ENCODE results near the gene LMAN2.

LMAN2 gene

GRCh38 chr5:177382423-177383029, 31.1 kb upstream of the LMAN2 start:
- no peaks in the 10 kb centered on the region; the same call in 1 of the 2 replicates for H3K27me3 ChIP-seq (ENCODE audit: insufficient read depth, low read depth)
- no peak overlapping the region for H3K4me3 ChIP-seq (IDR thresholded peaks at IDR 0.05; ENCODE audit: insufficient read depth, low read depth, low read length)
- TF ChIP-seq CTCF (conservative IDR thresholded peaks at IDR 0.05; ENCODE audit: low read depth, low read length), result no peak
- no peaks in the 10 kb centered on the region for H3K79me2 ChIP-seq (ENCODE audit: insufficient read depth, low read depth)
- H3K4me1 ChIP-seq (ENCODE audit: low read depth, poor library complexity, severe bottlenecking), result no peaks in the 10 kb centered on the region
- no peak overlapping the region for H3K4me2 ChIP-seq
- H3K27ac ChIP-seq, result no peak overlapping the region
- no peak overlapping the region for H2AFZ ChIP-seq (ENCODE audit: low read depth)
- no peak overlapping the region for H3K9ac ChIP-seq
- H3K36me3 ChIP-seq (ENCODE audit: insufficient read depth), result no peaks in the 10 kb centered on the region
- no peaks in the 10 kb centered on the region for H4K20me1 ChIP-seq (ENCODE audit: insufficient read depth)

GRCh38 chr5:177380805-177381126, 29.3 kb upstream of the LMAN2 start:
- Histone ChIP-seq H3K4me1 (ENCODE audit: low read depth, poor library complexity, severe bottlenecking) (no peaks in the 10 kb centered on the region), H3K9ac (no peak overlapping the region), H3K4me2 (no peak overlapping the region), H3K79me2 (ENCODE audit: insufficient read depth, low read depth) (no peaks in the 10 kb centered on the region), H2AFZ (ENCODE audit: low read depth) (no peak overlapping the region), H3K36me3 (ENCODE audit: insufficient read depth) (no peaks in the 10 kb centered on the region), H3K27me3 (ENCODE audit: insufficient read depth, low read depth) (no peaks in the 10 kb centered on the region; the same call in 1 of the 2 replicates), H4K20me1 (ENCODE audit: insufficient read depth) (no peaks in the 10 kb centered on the region), H3K27ac (no peak overlapping the region), H3K4me3 (IDR thresholded peaks at IDR 0.05; ENCODE audit: insufficient read depth, low read depth, low read length) (no peak overlapping the region)
- no peak for TF ChIP-seq CTCF (conservative IDR thresholded peaks at IDR 0.05; ENCODE audit: low read depth, low read length)

- Histone ChIP-seq H3K4me1 (ENCODE audit: low read depth, poor library complexity, severe bottlenecking) (no peaks in the 10 kb centered on the region), H3K9ac (no peak overlapping the region), H3K27ac (no peak overlapping the region), H3K36me3 (ENCODE audit: insufficient read depth) (no peaks in the 10 kb centered on the region), H3K79me2 (ENCODE audit: insufficient read depth, low read depth) (no peaks in the 10 kb centered on the region), H3K4me3 (IDR thresholded peaks at IDR 0.05; ENCODE audit: insufficient read depth, low read depth, low read length) (no peak overlapping the region), H4K20me1 (ENCODE audit: insufficient read depth) (no peaks in the 10 kb centered on the region), H2AFZ (ENCODE audit: low read depth) (no peak overlapping the region), H3K4me2 (no peak overlapping the region), H3K27me3 (ENCODE audit: insufficient read depth, low read depth) (no peaks in the 10 kb centered on the region)
- TF ChIP-seq CTCF (conservative IDR thresholded peaks at IDR 0.05; ENCODE audit: low read depth, low read length), result no peak
Measured at GRCh38 chr5:177378884-177379883, 27.7 kb upstream of the LMAN2 start.

- no peak overlapping the region for H3K9ac ChIP-seq
- no peak overlapping the region for H3K27ac ChIP-seq
- H3K4me2 ChIP-seq, result no peak overlapping the region
- H4K20me1 ChIP-seq (ENCODE audit: insufficient read depth), result no peaks in the 10 kb centered on the region
- no peaks in the 10 kb centered on the region for H3K27me3 ChIP-seq (ENCODE audit: insufficient read depth, low read depth)
- no peaks in the 10 kb centered on the region for H3K4me1 ChIP-seq (ENCODE audit: low read depth, poor library complexity, severe bottlenecking)
- H3K36me3 ChIP-seq (ENCODE audit: insufficient read depth), result no peaks in the 10 kb centered on the region
- H3K4me3 ChIP-seq (IDR thresholded peaks at IDR 0.05; ENCODE audit: insufficient read depth, low read depth, low read length), result no peak overlapping the region
- TF ChIP-seq CTCF (conservative IDR thresholded peaks at IDR 0.05; ENCODE audit: low read depth, low read length), result no peak
- no peak overlapping the region for H2AFZ ChIP-seq (ENCODE audit: low read depth)
- no peaks in the 10 kb centered on the region for H3K79me2 ChIP-seq (ENCODE audit: insufficient read depth, low read depth)
Measured at GRCh38 chr5:177377851-177378776, 26.6 kb upstream of the LMAN2 start.

All from KMS-11 (cell line).